MCF 10A (cell line): ENCODE data around the gene GNAO1. TPM values are rescaled to one million over a fixed set of nuclear protein-coding genes. Genes with fewer than 3 reads are reported as not detected.

ENCODE experiments used
- BruUV-seq: library from RNA; stranded (reverse); fragments of 400-500 nt; replicated peaks from 2 replicates; lab custom pipeline; 2021; lab: Mats Ljungman, UMichigan
- CTCF ChIA-PET: fragments of 300-600 bp; sonication (Branson Sonifier 250); formaldehyde crosslinking; extraction: SDS; loops from one replicate; lab custom pipeline; 2021; ENCODE audit warnings: antibody characterized with exemption, inconsistent platforms; lab: Yijun Ruan, JAX
- POLR2A ChIA-PET: fragments of 300-600, 350-650 bp; sonication (Branson Sonifier 250); formaldehyde crosslinking; extraction: SDS; loops from one replicate; lab custom pipeline; 2020; ENCODE audit warnings: antibody characterized with exemption, inconsistent platforms; lab: Yijun Ruan, JAX
- DNase-seq: peaks from one replicate; pipeline ENCODE4 v3.0.0-alpha.2; 2018; ENCODE audit not compliant: unreplicated experiment
- H3K27ac Mint-ChIP-seq: one replicate; pipeline ENCODE4 v1.8.0; 2022; ENCODE audit warnings: mild to moderate bottlenecking, low read depth, mixed read lengths; ENCODE audit not compliant: unreplicated experiment
- H3K27me3 Mint-ChIP-seq: one replicate; pipeline ENCODE4 v1.8.0; 2022; ENCODE audit warnings: mixed read lengths; ENCODE audit not compliant: insufficient read depth, unreplicated experiment
- H3K36me3 Mint-ChIP-seq: one replicate; pipeline ENCODE4 v1.8.0; 2022; ENCODE audit warnings: mild to moderate bottlenecking, moderate library complexity, mixed read lengths; ENCODE audit not compliant: insufficient read depth, unreplicated experiment
- H3K4me1 Mint-ChIP-seq: one replicate; pipeline ENCODE4 v1.8.0; 2022; ENCODE audit warnings: mixed read lengths; ENCODE audit not compliant: insufficient read depth, unreplicated experiment
- H3K4me3 Mint-ChIP-seq: one replicate; pipeline ENCODE4 v1.8.0; 2022; ENCODE audit warnings: mild to moderate bottlenecking, moderate library complexity, mixed read lengths; ENCODE audit not compliant: unreplicated experiment
- H3K9me3 Mint-ChIP-seq: one replicate; pipeline ENCODE4 v1.8.0; 2022; ENCODE audit warnings: mixed read lengths; ENCODE audit not compliant: unreplicated experiment
- CTCF ChIP-seq: fragments of 200-600 bp; IDR thresholded peaks from one replicate; pipeline ENCODE4 v1.8.0; 2022; ENCODE audit warnings: antibody characterized with exemption, mild to moderate bottlenecking; ENCODE audit not compliant: unreplicated experiment
- intact Hi-C: fragments of 100-400 bp; cut with micrococcal nuclease; formaldehyde crosslinking; loops from 2 replicates; pipeline ENCODE4 v1.14.1; 2022
- total RNA-seq: library from RNA; stranded (reverse); gene quantifications from 2 replicates; pipeline ENCODE4 v1.2.3, GENCODE V29; 2022

GNAO1 gene
- total RNA-seq, 1 experiment from 2014 or later: 0.44 TPM

DNA sequence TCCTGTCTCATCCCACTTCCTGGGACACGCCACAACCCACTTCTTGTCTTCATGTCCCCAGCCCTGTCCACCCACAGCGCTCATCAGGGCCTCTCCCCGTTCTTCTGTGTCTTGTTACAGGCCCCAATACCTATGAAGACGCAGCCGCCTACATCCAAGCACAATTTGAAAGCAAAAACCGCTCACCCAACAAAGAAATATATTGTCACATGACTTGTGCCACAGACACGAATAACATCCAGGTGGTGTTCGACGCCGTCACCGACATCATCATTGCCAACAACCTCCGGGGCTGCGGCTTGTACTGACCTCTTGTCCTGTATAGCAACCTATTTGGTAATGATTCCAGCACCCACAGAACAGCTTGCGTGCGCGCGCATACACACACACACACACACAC lies 163.5 kb downstream of the GNAO1 start:
- Mint-ChIP-seq H3K36me3 (no peaks in the 10 kb centered on the region), H3K9me3 (no peaks in the 10 kb centered on the region), H3K4me1 (peaks cover 8% of the 10 kb centered on the region), H3K27ac (no peak overlapping the region), H3K4me3 (no peak overlapping the region), H3K27me3 (peaks cover 14% of the 10 kb centered on the region)
- POLR2A ChIA-PET: interaction anchor here (1.6 kb wide), 1 partner anchor 10 kb away, joined by 6 read pairs; no protein-coding TSS in a partner anchor
- DNase-seq: no peak
- intact Hi-C loops: no loop called here
- no peak for TF ChIP-seq CTCF
- no TSS peak for BruUV-seq
- CTCF ChIA-PET: interaction anchor here (1.0 to 9.3 kb wide), 7 partner anchors 9 to 410 kb away, joined by 3 to 233 read pairs (median 8); no protein-coding TSS in a partner anchor

- no TSS peak for BruUV-seq
- peaks cover 14% of the 10 kb centered on the region for H3K27me3 Mint-ChIP-seq
- DNase-seq: no peak
- H3K4me3 Mint-ChIP-seq: no peak overlapping the region
- no peaks in the 10 kb centered on the region for H3K9me3 Mint-ChIP-seq
- H3K36me3 Mint-ChIP-seq: peaks cover 2% of the 10 kb centered on the region
- ChIA-PET CTCF (interaction anchor here (0.6 to 9.3 kb wide), 12 partner anchors 8 to 1444 kb away, joined by 3 to 233 read pairs (median 8); no protein-coding TSS in a partner anchor), POLR2A (interaction anchor here (1.0 to 1.6 kb wide), 2 partner anchors 11 to 30 kb away, joined by 3 to 6 read pairs; no protein-coding TSS in a partner anchor)
- intact Hi-C loops: no loop called here
- no peak for TF ChIP-seq CTCF
- H3K27ac Mint-ChIP-seq: no peak overlapping the region
- H3K4me1 Mint-ChIP-seq: peaks cover 8% of the 10 kb centered on the region
Measured at GRCh38 chr16:56355221-56355620, 163.9 kb downstream of the GNAO1 start.

GRCh38 chr16:56355786-56356275 lies 164.5 kb downstream of the GNAO1 start:
- H3K36me3 Mint-ChIP-seq: peaks cover 8% of the 10 kb centered on the region
- no TSS peak for BruUV-seq
- H3K4me3 Mint-ChIP-seq: no peak overlapping the region
- peaks cover 8% of the 10 kb centered on the region for H3K4me1 Mint-ChIP-seq
- H3K27ac Mint-ChIP-seq: no peak overlapping the region
- ChIA-PET POLR2A (interaction anchor here (0.6 to 1.7 kb wide), 8 partner anchors 11 to 1509 kb away, joined by 3 to 15 read pairs (median 4); no protein-coding TSS in a partner anchor), CTCF (interaction anchor here (0.6 to 9.3 kb wide), 38 partner anchors 8 to 1444 kb away, joined by 3 to 233 read pairs (median 4); no protein-coding TSS in a partner anchor)
- intact Hi-C loops: loop anchor here (1.0 kb wide), 2 partner anchors 24 to 346 kb away; no protein-coding TSS in a partner anchor
- peaks cover 14% of the 10 kb centered on the region for H3K27me3 Mint-ChIP-seq
- no peaks in the 10 kb centered on the region for H3K9me3 Mint-ChIP-seq
- no peak for TF ChIP-seq CTCF
- DNase-seq: no peak
